Keratinocyte (primary cell): Measurements from ENCODE around the gene OR2AJ1. TPM values are rescaled to one million over a fixed set of nuclear protein-coding genes. Genes with fewer than 3 reads are reported as not detected.

Experiments used
- DNase-seq: peaks from one replicate; pipeline ENCODE4 v3.0.0-alpha.2; 2011; ENCODE audit warnings: low read depth, missing footprints, low spot score
- FAIRE-seq: peaks from 2 replicates; lab custom pipeline; 2011; peaks lifted over from hg19 to GRCh38; lab: Jason Lieb, UNC
- H2AFZ ChIP-seq: 2 replicates; pipeline ENCODE4 v1.6.0; 2012; ENCODE audit warnings: low read length, control low read depth, inconsistent platforms; ENCODE audit not compliant: control insufficient read depth
- H3K27ac ChIP-seq: 2 replicates; pipeline ENCODE4 v1.5.1; 2011; ENCODE audit warnings: low read length; ENCODE audit not compliant: control insufficient read depth, insufficient read depth
- H3K27me3 ChIP-seq: 3 replicates; pipeline ENCODE4 v1.6.0; 2011; ENCODE audit warnings: low read length; ENCODE audit not compliant: control insufficient read depth, insufficient read depth; ENCODE audit errors: extremely low read depth
- H3K36me3 ChIP-seq, 2 experiments: 2 replicates in 1 of 2; 3 replicates in 1 of 2; pipeline ENCODE4 v1.5.1; 2011; ENCODE audit warnings: low read length in 2 of 2, mild to moderate bottlenecking in 1 of 2; ENCODE audit not compliant: control insufficient read depth in 2 of 2, insufficient read depth in 2 of 2; ENCODE audit errors: extremely low read depth in 1 of 2
- H3K4me1 ChIP-seq: 3 replicates; pipeline ENCODE4 v1.5.1; 2011; ENCODE audit warnings: low read length; ENCODE audit not compliant: control insufficient read depth, insufficient read depth; ENCODE audit errors: extremely low read depth
- H3K4me2 ChIP-seq: 3 replicates; pipeline ENCODE4 v1.6.0; 2011; ENCODE audit warnings: low read depth, low read length; ENCODE audit not compliant: control insufficient read depth, insufficient read depth; ENCODE audit errors: extremely low read depth
- H3K4me3 ChIP-seq, 3 experiments: fragments of 200-600 bp in 1 of 3; sonication (generic) in 1 of 3; 2 replicates in 2 of 3; 3 replicates in 1 of 3; pipeline ENCODE4 v1.5.1; 2011 to 2016; ENCODE audit warnings: low read length in 3 of 3, mild to moderate bottlenecking in 3 of 3, control low read depth in 2 of 3, inconsistent platforms in 1 of 3, low read depth in 1 of 3, mixed read lengths in 1 of 3, mixed run types in 1 of 3, moderate library complexity in 1 of 3; ENCODE audit not compliant: control insufficient read depth in 2 of 3, insufficient read depth in 2 of 3; ENCODE audit errors: extremely low read depth in 1 of 3
- H3K79me2 ChIP-seq: 2 replicates; pipeline ENCODE4 v1.6.0; 2012; ENCODE audit warnings: low read length; ENCODE audit not compliant: control insufficient read depth, insufficient read depth
- H3K9ac ChIP-seq: 3 replicates; pipeline ENCODE4 v1.6.0; 2011; ENCODE audit warnings: low read length; ENCODE audit not compliant: control insufficient read depth, insufficient read depth; ENCODE audit errors: extremely low read depth
- H3K9me1 ChIP-seq: 3 replicates; pipeline ENCODE4 v1.6.0; 2011; ENCODE audit warnings: low read length; ENCODE audit not compliant: control insufficient read depth, insufficient read depth; ENCODE audit errors: extremely low read depth
- H3K9me3 ChIP-seq: 2 replicates; pipeline ENCODE4 v1.5.1; 2012; ENCODE audit warnings: low read depth, low read length; ENCODE audit not compliant: control insufficient read depth
- H4K20me1 ChIP-seq: 3 replicates; pipeline ENCODE4 v1.6.0; 2011; ENCODE audit warnings: low read length; ENCODE audit not compliant: control insufficient read depth, insufficient read depth; ENCODE audit errors: extremely low read depth
- CTCF ChIP-seq, 3 experiments: IDR thresholded peaks in 1 of 3; conservative IDR thresholded peaks in 1 of 3; optimal IDR thresholded peaks in 1 of 3; 2 replicates in 2 of 3; 3 replicates in 1 of 3; pipeline versions ENCODE3 to v1.5.1; 2011; ENCODE audit warnings: low read length in 3 of 3, mild to moderate bottlenecking in 3 of 3, moderate library complexity in 2 of 3, control low read depth in 1 of 3, inconsistent platforms in 1 of 3; ENCODE audit not compliant: insufficient read depth in 2 of 3; ENCODE audit errors: extremely low read depth in 1 of 3
- EZH2 ChIP-seq: IDR thresholded peaks from one replicate; pipeline ENCODE4 v1.6.1; 2012; ENCODE audit warnings: inconsistent platforms, mild to moderate bottlenecking, low read length, moderate library complexity
- dilution Hi-C: fragments of 300-500 bp; cut with MboI; formaldehyde crosslinking; loops from one replicate; pipeline ENCODE4 v1.7.0; 2020; ENCODE audit warnings: low sequenced_read_pairs; ENCODE audit not compliant: extremely low pct_ligation_motif_present
- polyA plus RNA-seq, 5 experiments: library from polyadenylated mRNA; depleted of rRNA in 3 of 5; stranded (reverse) in 3 of 5; stranded (forward) in 1 of 5; unstranded in 1 of 5; fragments of >200 nt; gene quantifications; 1 replicate in 1 of 5; 2 replicates in 3 of 5; 3 replicates in 1 of 5; pipeline versions ENCODE4 v1.2.1 to v1.2.3, GENCODE V29; 2011 to 2012; ENCODE audit warnings: missing spikeins in 2 of 5, low read depth in 1 of 5, low replicate concordance in 1 of 5

OR2AJ1 gene
- polyA plus RNA-seq, 1 donor (not counting 4 experiments of a cell fraction or from before 2014, with no cell fraction given): not detected

DNA sequence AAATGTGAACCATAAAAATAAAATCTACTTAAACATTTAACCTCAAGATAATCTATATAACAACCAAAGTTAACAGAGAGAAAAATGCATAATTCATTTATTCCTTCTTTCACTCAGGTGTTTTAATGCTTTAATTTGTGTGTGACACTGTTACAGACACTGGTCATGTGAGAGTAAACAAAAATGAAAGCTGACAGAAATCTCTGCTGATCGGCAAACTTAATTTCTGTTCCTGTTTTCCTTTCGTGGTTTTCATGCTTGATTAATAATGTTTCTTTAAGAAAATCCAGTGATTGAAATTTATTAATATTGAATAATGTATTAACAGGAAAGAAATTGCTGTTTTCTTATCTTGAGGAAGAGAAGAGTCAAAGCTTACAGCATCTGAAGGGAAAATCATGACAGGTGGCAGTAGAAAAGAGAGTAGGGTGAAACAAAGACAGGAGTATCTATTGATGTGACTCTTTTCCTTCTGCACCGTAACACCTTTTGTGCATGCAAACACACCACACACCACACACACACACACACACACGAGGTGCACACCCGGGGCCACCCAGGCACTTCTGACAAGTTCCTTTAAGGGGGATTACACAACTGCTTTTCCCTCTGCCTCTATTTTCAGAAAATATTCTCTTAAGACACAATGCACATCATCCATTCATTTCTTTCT lies 42.0 kb downstream of the OR2AJ1 start:
- H3K27ac ChIP-seq: no peak overlapping the region
- no peaks in the 10 kb centered on the region for H3K9me3 ChIP-seq
- H3K27me3 ChIP-seq: no peaks in the 10 kb centered on the region
- no peak overlapping the region for H3K4me3 ChIP-seq
- no peaks in the 10 kb centered on the region for H3K9me1 ChIP-seq
- no peak overlapping the region for H2AFZ ChIP-seq
- no peak for DNase-seq
- H3K4me1 ChIP-seq: peaks cover 5% of the 10 kb centered on the region
- no peaks in the 10 kb centered on the region for H4K20me1 ChIP-seq
- TF ChIP-seq EZH2 (no peak), CTCF (optimal IDR thresholded peaks at IDR 0.05 in 1 of 3, IDR thresholded peaks at IDR 0.05 in 1 of 3, conservative IDR thresholded peaks at IDR 0.05 in 1 of 3; ENCODE audit: extremely low read depth in 1 of 3, insufficient read depth in 2 of 3, low read length in 3 of 3) (no peak)
- H3K9ac ChIP-seq: no peak overlapping the region
- dilution Hi-C loops: no loop called here
- H3K36me3 ChIP-seq: no peaks in the 10 kb centered on the region
- no peak for FAIRE-seq
- no peaks in the 10 kb centered on the region for H3K79me2 ChIP-seq
- no peak overlapping the region for H3K4me2 ChIP-seq

Other genes starting within 250 kb of the OR2AJ1 start
- gene OR13G1, start 245.2 kb upstream of the OR2AJ1 start, polyA plus RNA-seq: not detected in 3 replicates
- not detected in 3 replicates for gene OR6F1, start 208.2 kb upstream of the OR2AJ1 start, polyA plus RNA-seq
- not detected in 3 replicates for gene OR14K1, start 186.3 kb upstream of the OR2AJ1 start, polyA plus RNA-seq
- gene OR14A2, start 176.7 kb upstream of the OR2AJ1 start, polyA plus RNA-seq: not detected in 3 replicates
- gene OR1C1, start 164.3 kb upstream of the OR2AJ1 start, polyA plus RNA-seq: not detected in 3 replicates
- not detected in 3 replicates for gene OR14A16, start 100.8 kb upstream of the OR2AJ1 start, polyA plus RNA-seq
- gene OR11L1, start 83.0 kb upstream of the OR2AJ1 start, polyA plus RNA-seq: not detected in 3 replicates
- 0.09 to 0.29 TPM (median 0.14 TPM) in 3 replicates for gene TRIM58, start 67.7 kb upstream of the OR2AJ1 start, polyA plus RNA-seq
- 0.08 to 0.21 TPM (median 0.18 TPM) in 3 replicates for gene OR2W3, start 29.3 kb upstream of the OR2AJ1 start, polyA plus RNA-seq
- not detected in 3 replicates for gene OR2T8, start 4.6 kb upstream of the OR2AJ1 start, polyA plus RNA-seq
- gene OR2L8, start 24.0 kb downstream of the OR2AJ1 start, polyA plus RNA-seq: not detected in 3 replicates
- not detected in 3 replicates for gene OR2AK2, start 40.3 kb downstream of the OR2AJ1 start, polyA plus RNA-seq
- gene OR2L5, start 88.8 kb downstream of the OR2AJ1 start, polyA plus RNA-seq: not detected in 3 replicates
- gene OR2L2, start 105.2 kb downstream of the OR2AJ1 start, polyA plus RNA-seq: 0.03 TPM in 1 of 3 replicates, not detected in the others
- gene OR2L3, start 121.9 kb downstream of the OR2AJ1 start, polyA plus RNA-seq: not detected in 3 replicates
- gene OR2L13, start 170.3 kb downstream of the OR2AJ1 start, polyA plus RNA-seq: not detected in 3 replicates
- gene OR2M5, start 220.3 kb downstream of the OR2AJ1 start, polyA plus RNA-seq: not detected in 3 replicates
- not detected in 3 replicates for gene OR2M2, start 249.9 kb downstream of the OR2AJ1 start, polyA plus RNA-seq